HG02973 (cell line): ENCODE data around the gene SVBP.
"Not testable (repeated sequence)": the region's sequence is repeated elsewhere in the genome, so short reads cannot be mapped to it uniquely, and the experiment has no call there.

Experiments
- ATAC-seq: cut with Tn5 transposase; IDR thresholded peaks from one replicate; pipeline ENCODE4 v1.9.1; 2021; ENCODE audit warnings: moderate library complexity; ENCODE audit not compliant: unreplicated experiment

Gene SVBP

DNA sequence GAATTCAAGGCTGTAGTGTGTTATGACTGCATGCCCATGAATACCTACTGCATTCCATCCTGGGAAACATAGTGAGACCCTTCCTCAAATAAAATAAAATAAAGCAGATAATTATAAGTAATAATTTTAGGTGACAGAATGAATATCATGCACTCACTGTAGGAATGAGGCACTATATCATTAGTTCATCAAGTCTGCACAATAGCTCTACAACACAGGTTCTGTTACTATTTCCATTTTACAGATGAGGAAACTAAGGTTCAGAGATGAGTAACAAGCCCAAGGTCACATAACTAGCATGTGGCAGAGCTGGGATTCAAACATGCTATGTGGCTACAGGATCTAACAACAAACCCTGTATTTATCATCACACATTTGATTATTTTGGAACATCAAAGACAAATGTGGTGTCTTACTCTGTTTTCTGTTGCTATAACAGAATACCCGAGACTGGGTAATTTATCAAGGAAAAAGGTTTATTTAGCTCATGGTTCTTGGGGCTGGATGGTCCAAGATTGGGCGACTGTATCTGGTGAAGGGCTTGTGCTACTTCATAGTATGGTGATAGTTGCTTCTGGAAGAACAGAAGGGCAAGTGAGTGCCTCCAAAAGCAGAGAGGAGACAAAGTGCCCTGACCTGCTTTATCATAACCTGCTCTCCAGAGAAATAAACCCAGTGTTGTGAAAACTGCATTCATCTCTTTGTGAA is 24.4 kb upstream of the SVBP start:
- ATAC-seq, result no peak

DNA sequence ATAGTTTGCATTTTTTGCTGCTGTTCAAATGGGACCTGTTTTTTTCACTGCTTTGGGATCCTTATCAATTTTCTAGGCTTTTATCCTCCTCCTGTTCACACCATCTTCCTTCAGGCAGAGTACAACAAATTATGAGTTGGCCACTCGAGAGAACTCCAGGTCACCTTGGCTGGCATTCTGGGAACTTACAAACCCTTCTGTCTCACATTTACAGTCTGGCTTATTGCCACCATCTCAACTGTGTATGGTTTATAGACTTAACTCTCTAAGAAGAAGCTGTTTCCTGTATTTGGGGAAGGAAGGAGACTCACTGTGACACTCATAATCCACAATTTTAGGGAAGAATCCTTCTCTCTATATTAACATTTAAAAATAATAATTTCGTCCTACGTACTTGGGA is 23.8 kb upstream of the SVBP start:
- ATAC-seq, result no peak

DNA sequence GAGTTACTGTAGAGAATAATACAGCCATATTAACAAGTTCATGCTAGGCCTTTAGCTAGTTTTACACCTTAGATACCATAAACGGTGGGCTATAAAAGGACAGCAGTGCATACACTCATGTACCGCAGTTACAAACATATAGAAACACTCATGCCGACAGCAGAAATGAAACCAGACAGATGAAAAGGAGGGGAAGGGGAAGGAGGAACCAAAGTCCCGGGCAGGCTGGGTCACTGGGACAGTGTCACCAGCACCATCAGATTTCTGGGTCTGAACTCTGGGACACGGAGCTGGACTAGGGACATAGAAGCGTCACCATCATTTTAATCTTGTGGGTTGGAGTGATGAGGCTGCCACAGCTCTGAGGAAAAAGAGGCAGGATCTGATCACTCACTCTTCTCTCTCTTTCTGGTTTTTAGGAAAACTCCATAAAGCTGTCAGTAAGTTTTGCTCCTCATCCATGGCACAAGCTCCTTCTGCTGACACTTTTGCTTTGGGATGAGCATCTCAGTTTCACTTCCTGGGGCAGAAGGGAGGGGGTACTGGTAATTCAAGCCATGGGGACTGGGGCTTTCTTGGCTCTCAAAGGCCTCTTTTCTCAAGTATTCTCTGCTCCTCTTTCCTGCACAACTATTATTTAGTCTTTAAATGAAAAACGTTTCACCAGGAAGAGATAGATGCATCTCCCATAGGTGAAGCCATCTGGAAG is 21.4 kb upstream of the SVBP start:
- ATAC-seq, result no peak

DNA sequence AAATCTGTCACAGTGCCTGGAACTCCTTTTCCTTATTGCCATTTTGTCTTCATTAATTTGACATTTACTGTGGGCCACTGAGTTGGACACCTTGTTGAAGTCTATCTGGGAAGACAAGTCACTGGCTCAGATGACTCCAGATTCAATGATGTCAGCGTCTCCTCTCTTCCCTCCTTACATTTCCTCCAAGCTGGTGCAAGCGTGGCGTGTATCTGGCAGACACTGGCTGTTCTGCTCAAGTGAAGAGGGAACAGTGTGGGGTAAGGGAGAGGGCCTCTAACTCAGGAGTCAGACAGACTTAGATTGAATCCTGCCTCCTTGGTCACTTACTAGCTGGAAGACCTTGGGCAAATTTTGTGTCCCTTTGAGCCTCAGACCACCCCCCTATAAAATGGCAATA is 20.5 kb upstream of the SVBP start:
- no peak for ATAC-seq

DNA sequence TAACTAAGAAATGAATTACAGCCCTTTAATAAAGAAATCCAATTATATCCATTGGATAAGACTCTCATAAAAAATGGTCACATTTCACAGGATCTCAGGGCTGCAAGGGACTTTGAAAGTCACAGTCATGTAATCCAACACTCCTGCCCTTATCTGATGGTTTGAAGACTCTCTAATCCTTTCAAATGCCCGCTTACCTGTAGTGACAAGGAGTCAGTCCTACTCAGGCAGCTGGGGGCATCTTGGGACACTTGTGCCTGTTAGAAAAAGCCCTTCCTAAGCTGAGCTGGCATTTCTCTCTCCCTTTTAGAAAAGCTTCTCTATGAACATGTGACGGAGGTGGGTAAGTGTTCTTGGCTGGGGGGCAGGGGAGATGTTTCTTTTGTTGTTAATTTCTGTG is 18.2 kb upstream of the SVBP start:
- no peak for ATAC-seq

DNA sequence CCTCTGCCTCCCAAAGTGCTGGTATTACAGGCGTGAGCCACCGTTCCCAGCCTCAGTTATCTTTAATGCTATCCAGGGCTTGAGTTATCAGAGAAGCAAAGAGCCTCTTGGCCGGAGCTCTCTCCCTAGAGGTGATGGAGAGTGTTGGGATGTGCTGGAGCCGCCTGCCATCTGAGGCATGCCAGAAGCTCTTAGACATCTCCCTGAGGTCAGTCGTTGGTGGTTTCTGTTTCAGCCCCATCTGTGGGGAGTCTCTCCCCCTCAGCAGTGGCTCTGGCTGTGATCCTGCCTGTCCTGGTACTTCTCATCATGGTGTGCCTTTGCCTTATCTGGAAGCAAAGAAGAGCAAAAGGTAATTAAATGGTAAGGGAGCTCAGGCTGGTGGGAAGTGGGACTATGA is 17.6 kb upstream of the SVBP start:
- no peak for ATAC-seq

DNA sequence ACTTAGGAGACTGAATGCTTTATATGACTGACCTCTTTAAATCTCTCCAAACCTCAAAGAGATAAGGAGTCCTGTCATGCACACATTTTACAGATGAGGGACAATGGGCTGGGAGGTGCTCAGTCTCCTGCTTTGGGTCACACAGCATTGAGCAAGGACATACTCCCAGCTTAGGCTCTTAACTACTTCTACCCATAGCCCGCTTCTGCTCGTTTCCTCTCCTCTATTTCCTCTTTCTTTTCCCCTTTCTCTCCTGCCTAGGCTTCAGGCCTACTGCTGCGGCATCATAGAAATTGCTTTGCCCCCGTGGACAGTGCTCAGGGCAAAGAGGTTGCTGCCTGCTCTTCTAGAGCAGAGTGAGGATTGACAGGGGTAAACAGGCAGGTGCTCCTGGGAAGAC is 16.8 kb upstream of the SVBP start:
- ATAC-seq, result no peak

DNA sequence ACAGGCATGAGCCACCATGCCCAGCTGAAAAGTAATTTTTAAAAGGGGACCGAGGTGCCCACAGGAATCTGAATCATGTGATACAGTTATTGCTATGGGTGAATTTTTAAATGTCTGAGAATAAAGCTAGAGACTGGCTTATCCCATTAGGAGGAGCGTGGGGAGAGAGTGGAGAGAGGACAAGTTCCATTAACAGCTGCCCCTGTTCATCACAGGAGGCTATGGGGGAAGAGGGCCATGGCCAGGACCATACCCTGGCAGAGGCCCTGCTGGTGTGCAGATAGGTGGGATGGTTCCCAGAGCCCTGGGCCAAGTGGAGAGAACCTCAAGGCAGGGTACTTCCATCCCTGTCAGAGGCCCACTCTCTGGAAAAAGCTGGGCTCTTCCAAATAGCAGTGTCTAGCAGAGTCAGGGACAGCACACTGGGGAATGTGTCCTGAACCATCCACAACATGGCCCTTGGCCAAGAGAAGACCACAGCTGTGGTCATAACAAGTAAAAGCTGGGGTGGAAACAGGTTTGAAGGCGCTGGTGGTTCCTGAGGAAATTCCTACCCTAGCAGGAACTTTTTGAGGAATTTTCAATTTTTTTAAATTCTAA is 15.5 kb upstream of the SVBP start:
- ATAC-seq, result no peak

DNA sequence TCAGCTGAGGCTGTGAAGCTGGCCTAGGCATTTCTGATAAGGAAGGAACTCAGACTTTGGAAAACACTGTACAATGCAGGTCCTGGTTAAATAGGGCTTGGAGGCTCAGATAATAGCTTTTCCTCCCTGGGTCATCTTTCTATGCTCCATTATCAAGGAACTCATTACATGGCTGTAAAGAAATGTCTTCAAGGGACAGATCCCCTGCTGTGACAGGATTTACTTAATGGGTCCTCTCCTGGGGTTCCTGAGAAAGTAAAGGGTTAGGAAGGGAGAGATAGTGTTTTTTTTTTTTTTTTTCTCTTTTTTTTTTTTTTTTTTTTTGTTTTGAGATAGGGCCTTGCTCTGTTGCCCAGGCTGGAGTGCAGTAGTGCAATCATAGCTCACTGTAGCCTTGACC is 14.1 kb upstream of the SVBP start:
- no peak for ATAC-seq

DNA sequence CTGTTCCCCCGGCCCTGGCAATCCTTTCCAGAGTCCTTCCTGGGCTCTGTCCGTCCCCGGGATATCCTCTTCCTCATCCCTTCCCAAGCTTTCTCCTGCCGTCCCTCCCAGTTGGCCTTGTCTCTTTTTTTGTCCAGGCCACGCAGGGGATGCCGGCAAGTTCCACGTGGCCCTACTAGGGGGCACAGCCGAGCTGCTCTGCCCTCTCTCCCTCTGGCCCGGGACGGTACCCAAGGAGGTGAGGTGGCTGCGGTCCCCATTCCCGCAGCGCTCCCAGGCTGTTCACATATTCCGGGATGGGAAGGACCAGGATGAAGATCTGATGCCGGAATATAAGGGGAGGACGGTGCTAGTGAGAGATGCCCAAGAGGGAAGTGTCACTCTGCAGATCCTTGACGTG is 13.4 kb upstream of the SVBP start:
- ATAC-seq, result no peak

DNA sequence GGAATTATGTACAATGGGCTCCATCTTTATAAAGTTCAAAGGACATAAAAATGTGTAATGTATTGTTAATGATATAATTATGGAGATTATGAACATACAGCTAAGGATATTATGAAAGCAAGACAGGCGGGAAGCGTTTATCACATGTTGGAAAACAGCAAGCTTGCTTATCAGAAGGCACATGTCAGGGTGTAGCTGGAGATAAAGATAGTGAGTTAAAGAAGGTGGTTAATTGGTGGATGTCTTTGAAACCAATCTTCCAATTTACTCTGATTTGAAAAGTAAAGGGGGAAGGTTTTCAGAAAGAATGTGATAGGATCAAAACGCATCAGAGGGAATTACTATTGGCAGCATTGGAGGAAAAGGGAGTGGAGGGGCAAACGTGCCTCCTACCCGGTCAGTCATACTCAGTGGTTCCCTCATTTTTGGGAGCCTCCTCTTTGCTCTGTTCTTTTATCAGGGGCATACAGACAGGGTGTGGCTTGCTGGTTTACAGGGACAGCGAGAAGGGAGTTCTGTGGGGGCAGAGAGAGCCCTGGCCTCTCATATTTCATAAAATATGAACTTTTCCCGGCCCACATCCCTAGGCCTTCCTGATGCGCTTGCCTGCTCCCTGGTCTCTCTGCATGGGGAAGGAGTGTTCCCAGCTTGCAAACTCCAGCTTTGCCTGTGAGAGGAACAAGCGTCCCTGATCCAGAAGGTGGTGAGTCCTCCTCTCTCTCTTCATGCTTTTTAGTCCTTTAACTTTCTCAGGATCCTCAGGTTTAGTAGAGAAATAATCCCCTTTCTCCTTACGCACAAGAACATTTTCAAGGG is 8.0 kb upstream of the SVBP start:
- ATAC-seq, result no peak

DNA sequence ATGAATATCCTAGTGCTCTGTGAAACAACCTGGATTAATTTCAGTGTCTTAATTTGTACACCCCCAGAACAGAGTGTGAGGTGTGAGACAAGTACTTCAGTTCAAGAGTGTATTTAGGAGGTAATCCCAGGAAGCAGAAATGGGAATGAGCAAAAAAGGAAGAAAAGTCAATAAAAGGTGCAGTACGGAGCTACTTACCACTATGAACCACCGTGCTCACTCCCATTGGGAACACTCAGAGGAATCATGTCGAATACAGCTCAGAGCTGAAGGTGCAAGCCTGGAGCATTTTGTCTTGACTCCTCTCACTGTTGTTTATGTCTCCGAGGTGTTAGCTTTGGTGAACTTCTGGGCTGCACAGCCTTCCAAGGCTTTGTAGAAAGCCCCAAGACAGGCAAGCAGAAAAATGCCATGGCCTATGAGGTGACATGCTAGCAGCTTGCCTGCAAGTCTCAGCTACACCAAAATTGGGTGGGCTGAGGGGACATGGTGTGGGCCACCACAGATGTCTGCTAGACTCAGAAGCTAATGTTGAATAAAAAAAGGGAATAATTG is 7.4 kb upstream of the SVBP start:
- no peak for ATAC-seq

DNA sequence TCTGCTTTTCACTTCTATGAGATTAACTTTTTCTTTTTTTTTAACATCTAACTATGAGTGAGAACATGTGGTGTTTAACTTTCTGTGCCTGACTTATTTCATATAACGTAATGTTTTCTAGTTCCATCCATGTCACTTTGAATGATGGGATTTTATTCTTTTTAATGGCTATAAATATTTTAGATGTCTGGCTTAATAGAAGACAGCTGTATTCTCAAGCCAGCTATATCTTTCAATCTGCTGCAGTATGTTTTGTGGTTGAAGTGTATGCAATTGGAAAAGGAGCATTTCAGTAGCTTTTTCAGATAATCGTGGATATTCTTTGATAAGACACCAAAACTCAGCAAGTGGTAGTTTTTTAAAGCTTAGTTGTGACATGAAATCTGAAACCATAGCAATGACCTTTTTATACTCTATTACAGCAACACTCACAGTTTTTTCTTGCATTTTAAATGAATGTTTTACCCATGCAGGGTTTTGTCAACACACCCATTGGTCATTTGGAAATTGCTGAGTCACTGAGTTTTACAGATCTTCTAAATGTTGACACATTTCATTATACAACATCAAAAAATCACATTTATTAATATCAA is 5.7 kb upstream of the SVBP start:
- ATAC-seq, result no peak

DNA sequence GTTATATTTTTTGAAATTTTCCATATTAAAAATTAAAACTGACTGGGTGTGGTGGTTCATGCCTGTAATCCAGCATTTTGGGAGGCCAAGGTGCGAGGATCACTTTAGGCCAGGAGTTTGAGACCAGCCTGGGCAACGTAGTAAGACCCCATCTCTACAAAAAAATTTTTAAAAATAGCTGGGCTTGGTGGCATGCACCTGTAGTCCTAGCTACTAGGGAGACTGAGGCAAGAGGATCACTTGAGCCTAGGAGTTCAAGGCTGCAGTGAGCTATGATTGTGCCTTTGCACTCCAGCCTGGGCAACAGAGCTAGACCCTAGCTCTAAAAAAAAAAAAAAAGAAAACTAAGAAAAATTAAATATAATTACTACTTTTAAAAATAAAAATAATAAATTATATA is 4.5 kb upstream of the SVBP start:
- ATAC-seq, result no peak

DNA sequence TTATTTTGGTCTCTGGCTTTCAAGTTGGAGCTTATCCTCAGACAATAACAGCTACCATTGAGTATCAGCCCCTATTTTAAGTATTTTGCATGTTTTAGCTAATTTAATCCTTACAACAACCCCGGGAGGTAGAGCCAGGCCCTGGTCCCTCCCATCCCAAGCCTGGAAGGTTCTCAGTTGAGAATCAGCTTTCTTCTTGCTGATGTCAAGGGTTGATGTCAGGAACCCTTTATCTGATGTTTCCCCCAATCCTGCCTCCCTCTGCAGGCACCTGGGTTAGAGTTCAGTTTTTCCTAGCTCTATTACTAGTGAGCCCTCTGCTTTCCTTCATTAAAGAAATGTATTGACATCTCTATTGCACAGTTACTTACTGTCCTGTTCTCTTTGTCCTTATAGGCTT is 3.6 kb upstream of the SVBP start:
- no peak for ATAC-seq

DNA sequence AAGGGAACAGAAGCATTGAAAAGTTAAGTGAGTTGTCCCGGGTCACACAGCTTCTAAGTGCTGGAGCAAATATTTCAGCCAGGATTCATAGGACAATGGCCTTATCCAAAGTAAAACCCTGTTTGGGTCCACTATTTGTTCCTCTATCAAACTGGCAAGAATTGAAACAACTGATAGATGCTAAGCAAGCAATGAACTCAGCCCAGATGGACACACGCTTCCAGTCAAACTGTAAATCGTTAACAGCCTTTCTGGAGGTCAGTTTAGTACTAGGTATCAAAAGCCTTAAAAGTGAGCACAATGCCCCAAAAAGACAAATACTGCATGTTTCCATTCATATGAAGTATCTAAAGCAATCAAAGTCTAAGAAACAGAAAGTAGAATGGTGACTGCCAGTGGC is 779 bp upstream of the SVBP start:
- ATAC-seq, result no peak

DNA sequence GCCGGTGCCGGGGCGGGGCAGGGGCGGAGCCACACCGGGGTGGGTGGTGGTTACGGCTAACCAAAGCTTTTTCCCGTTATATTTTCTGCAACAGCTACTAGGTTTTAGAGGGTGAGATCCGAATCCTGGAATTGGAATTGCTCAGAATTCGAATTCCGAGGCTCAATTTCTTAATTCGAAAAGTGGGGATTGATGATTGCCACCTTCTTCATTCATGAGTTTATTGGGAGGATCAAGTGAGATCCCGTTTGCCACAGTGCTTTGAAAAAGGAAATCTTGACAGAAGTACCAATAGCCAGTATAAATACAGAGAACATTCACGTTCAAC is 207 bp upstream of the SVBP start:
- no peak for ATAC-seq

DNA sequence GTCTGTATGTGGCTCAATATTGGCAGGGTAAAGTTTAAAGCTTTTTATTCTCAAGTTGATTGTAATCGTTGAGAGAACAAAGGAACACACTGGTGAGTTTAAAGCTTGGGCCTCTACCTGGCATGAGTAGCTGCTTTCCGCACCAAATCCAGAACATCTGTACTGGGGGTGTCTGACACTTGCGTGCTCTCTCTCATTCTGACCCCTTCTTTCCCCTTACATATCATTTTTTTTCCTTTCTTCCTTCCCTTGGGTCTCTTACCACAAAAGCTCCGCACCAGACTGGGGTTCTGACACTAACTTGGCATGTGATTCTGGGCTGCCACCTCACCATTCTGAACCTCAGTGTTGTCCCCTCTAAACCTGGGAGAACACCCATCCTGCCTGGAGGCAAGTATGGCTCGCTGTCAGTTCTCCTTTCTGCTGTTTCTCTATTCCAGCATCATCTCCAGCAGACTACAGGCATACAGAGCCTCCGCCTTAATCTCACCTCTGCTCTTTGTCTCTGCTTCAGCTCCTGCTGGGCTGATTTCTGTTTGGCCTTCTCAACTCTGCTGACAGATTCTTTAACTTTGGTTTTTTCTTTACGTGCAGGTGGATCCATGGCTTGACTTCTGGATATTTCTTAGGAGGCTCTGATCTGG is 1.1 kb downstream of the SVBP start:
- ATAC-seq, result no peak

DNA sequence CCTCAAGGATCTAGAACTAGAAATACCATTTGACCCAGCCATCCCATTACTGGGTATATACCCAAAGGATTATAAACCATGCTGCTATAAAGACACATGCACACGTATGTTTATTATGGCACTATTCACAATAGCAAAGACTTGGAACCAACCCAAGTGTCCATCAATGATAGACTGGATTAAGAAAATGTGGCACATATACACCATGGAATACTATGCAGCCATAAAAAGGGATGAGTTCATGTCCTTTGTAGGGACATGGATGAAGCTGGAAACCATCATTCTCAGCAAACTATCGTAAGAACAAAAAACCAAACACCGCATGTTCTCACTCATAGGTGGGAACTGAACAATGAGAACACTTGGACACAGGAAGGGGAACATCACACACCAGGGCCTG is 2.4 kb downstream of the SVBP start:
- ATAC-seq, result not testable (repeated sequence)

DNA sequence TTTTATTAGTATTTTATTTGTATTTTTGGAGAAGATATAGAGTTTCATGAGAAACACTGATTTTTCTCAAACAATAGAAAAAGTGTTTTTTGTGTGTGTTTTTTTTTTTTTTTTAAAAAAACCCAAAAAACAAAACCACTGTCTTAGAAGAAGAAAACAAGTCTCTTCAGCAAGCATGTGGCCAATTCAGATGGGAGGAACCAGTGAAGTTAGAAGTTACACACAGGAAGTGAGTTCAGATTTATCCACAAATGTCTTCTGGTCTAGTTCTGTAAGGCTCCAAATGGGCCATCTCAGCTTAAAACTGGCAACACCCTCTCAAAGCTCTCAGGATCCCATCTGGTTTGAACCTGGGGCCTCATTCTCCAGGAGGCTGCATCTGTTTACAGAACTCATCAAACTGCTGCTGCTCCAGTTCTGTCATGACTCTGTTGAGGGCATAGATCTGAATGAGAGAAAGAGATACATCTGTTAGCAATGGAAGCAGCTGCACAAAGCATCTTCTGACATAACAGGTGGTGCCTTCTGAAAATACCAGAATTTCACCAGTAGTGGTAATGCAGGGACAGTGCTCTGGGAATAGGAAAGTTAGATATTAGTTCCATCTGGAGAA is 10.0 kb downstream of the SVBP start:
- ATAC-seq, result no peak
